OCI-LY7 (cell line): ENCODE measurements around the gene CPD. TPM values are rescaled to one million over a fixed set of nuclear protein-coding genes. Genes with fewer than 3 reads are reported as not detected.

Experiments used
- BruUV-seq: library from RNA; stranded (reverse); fragments of 400-500 nt; replicated peaks from 2 replicates; lab custom pipeline; 2021; lab: Mats Ljungman, UMichigan
- CTCF ChIA-PET: fragments of 300-600 bp; sonication (Branson Sonifier 250); formaldehyde crosslinking; loops from one replicate; lab custom pipeline; 2022; ENCODE audit warnings: antibody characterized with exemption; ENCODE audit not compliant: unreplicated experiment; lab: Charles Lee
- POLR2A ChIA-PET: fragments of 300-600 bp; sonication (Branson Sonifier 250); formaldehyde crosslinking; loops from one replicate; lab custom pipeline; 2022; ENCODE audit warnings: antibody characterized with exemption; lab: Charles Lee
- DNase-seq: peaks from one replicate; pipeline ENCODE4 v3.0.0-alpha.2; 2015; ENCODE audit warnings: low spot score
- H2AFZ ChIP-seq: fragments of 200-600 bp; sonication (generic), shearing (Covaris generic); 2 replicates; pipeline ENCODE4 v1.6.1; 2014; ENCODE audit warnings: mild to moderate bottlenecking, antibody characterized with exemption, low read length, moderate library complexity
- H3K27ac ChIP-seq: fragments of 200-600 bp; sonication (generic); 2 replicates; pipeline ENCODE4 v1.5.1; 2014; ENCODE audit warnings: mixed run types, low read depth, mild to moderate bottlenecking, moderate library complexity, low read length, inconsistent platforms; ENCODE audit not compliant: poor library complexity, severe bottlenecking
- H3K36me3 ChIP-seq: fragments of 200-600 bp; sonication (generic); 2 replicates; pipeline ENCODE4 v1.6.1; 2014; ENCODE audit warnings: mild to moderate bottlenecking, antibody characterized with exemption, low read length, moderate library complexity, mixed read lengths; ENCODE audit not compliant: insufficient read depth
- H3K4me1 ChIP-seq: fragments of 200-600 bp; sonication (generic); 2 replicates; pipeline ENCODE4 v1.5.1; 2014; ENCODE audit warnings: mild to moderate bottlenecking, low read length; ENCODE audit not compliant: insufficient read depth, poor library complexity, severe bottlenecking
- H3K4me2 ChIP-seq: fragments of 200-600 bp; sonication (generic); 2 replicates; pipeline ENCODE4 v1.6.1; 2014; ENCODE audit warnings: mild to moderate bottlenecking, low read length
- H3K4me3 ChIP-seq: fragments of 200-600 bp; sonication (generic); 2 replicates; pipeline ENCODE4 v1.5.1; 2014; ENCODE audit warnings: mild to moderate bottlenecking, low read depth, low read length; ENCODE audit not compliant: poor library complexity, severe bottlenecking
- H3K79me2 ChIP-seq: fragments of 200-600 bp; sonication (generic); 2 replicates; pipeline ENCODE4 v1.6.1; 2016; ENCODE audit warnings: low read depth, mild to moderate bottlenecking, low read length, moderate library complexity, mixed read lengths; ENCODE audit not compliant: insufficient read depth
- H3K9me2 ChIP-seq: fragments of 200-600 bp; sonication (generic); 2 replicates; pipeline ENCODE4 v1.6.1; 2016; ENCODE audit warnings: mild to moderate bottlenecking, low read length, mixed read lengths; ENCODE audit not compliant: insufficient read depth
- H3K9me3 ChIP-seq: fragments of 200-600 bp; sonication (generic); 2 replicates; pipeline ENCODE4 v1.6.1; 2014; ENCODE audit warnings: mild to moderate bottlenecking, mixed run types, low read length, mixed read lengths
- H4K20me1 ChIP-seq: fragments of 200-600 bp; sonication (generic); 2 replicates; pipeline ENCODE4 v1.6.1; 2014; ENCODE audit warnings: mild to moderate bottlenecking, antibody characterized with exemption, low read length, moderate library complexity, mixed read lengths; ENCODE audit not compliant: insufficient read depth
- EZH2phosphoT487 ChIP-seq: fragments of 200-600 bp; sonication (generic); IDR thresholded peaks from 2 replicates; pipeline ENCODE4 v1.6.1; 2018; ENCODE audit warnings: low read depth, borderline replicate concordance, mild to moderate bottlenecking, mixed run types, antibody characterized with exemption, low read length, moderate library complexity, mixed read lengths
- intact Hi-C: fragments of 100-400 bp; cut with micrococcal nuclease; formaldehyde crosslinking; loops from one replicate; pipeline ENCODE4 v1.10.0; 2022; ENCODE audit not compliant: unreplicated experiment
- total RNA-seq, 2 experiments: library from RNA; depleted of rRNA in 1 of 2; stranded (reverse); fragments of >200 nt in 1 of 2; shearing (Covaris generic) in 1 of 2; gene quantifications; 2 replicates each; pipeline ENCODE4 v1.2.3, GENCODE V29; 2014 to 2022
- TF ChIP-seq, protein P1 (sequence below): fragments of 200-600 bp; sonication (generic); conservative IDR thresholded peaks from 2 replicates; pipeline ENCODE4 v1.5.1; 2014; ENCODE audit warnings: mild to moderate bottlenecking, antibody characterized with exemption, low read length, moderate library complexity, mixed read lengths

CPD gene
- total RNA-seq, 2 experiments from 2014 or later, result 16.4 to 24.0 TPM

DNA sequence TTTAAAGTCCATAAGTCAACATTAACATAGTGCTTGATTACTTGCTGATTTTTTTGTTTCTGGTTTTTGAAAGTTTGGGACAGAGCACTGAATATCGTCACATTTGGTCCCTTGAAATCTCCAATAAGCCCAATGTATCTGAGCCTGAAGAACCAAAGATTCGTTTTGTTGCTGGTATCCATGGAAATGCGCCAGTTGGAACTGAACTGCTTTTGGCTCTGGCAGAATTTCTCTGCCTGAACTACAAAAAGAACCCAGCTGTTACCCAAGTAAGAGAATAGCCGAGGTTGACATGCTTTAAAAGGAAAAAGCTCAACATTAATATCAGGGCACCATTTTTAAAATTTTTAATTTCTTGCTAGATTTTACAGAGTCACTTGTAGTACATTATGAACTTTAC lies 70.8 kb downstream of the CPD start:
- Histone ChIP-seq H3K36me3 (peaks cover 20% of the 10 kb centered on the region), H3K27ac (no peak overlapping the region), H4K20me1 (no peaks in the 10 kb centered on the region), H3K4me3 (no peak overlapping the region), H3K4me1 (no peaks in the 10 kb centered on the region), H2AFZ (no peak overlapping the region), H3K9me3 (no peaks in the 10 kb centered on the region), H3K9me2 (no peaks in the 10 kb centered on the region), H3K79me2 (no peaks in the 10 kb centered on the region), H3K4me2 (no peak overlapping the region)
- no peak for DNase-seq
- intact Hi-C loops, result no loop called here
- ChIA-PET CTCF (no interaction called here), POLR2A (interaction anchor here (0.6 kb wide), 1 partner anchor 260 kb away, joined by 6 read pairs; no protein-coding TSS in a partner anchor)
- no peak for TF ChIP-seq EZH2phosphoT487
- TF ChIP-seq, protein P1, sequence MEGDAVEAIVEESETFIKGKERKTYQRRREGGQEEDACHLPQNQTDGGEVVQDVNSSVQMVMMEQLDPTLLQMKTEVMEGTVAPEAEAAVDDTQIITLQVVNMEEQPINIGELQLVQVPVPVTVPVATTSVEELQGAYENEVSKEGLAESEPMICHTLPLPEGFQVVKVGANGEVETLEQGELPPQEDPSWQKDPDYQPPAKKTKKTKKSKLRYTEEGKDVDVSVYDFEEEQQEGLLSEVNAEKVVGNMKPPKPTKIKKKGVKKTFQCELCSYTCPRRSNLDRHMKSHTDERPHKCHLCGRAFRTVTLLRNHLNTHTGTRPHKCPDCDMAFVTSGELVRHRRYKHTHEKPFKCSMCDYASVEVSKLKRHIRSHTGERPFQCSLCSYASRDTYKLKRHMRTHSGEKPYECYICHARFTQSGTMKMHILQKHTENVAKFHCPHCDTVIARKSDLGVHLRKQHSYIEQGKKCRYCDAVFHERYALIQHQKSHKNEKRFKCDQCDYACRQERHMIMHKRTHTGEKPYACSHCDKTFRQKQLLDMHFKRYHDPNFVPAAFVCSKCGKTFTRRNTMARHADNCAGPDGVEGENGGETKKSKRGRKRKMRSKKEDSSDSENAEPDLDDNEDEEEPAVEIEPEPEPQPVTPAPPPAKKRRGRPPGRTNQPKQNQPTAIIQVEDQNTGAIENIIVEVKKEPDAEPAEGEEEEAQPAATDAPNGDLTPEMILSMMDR, result no peak
- BruUV-seq, result no TSS peak

DNA sequence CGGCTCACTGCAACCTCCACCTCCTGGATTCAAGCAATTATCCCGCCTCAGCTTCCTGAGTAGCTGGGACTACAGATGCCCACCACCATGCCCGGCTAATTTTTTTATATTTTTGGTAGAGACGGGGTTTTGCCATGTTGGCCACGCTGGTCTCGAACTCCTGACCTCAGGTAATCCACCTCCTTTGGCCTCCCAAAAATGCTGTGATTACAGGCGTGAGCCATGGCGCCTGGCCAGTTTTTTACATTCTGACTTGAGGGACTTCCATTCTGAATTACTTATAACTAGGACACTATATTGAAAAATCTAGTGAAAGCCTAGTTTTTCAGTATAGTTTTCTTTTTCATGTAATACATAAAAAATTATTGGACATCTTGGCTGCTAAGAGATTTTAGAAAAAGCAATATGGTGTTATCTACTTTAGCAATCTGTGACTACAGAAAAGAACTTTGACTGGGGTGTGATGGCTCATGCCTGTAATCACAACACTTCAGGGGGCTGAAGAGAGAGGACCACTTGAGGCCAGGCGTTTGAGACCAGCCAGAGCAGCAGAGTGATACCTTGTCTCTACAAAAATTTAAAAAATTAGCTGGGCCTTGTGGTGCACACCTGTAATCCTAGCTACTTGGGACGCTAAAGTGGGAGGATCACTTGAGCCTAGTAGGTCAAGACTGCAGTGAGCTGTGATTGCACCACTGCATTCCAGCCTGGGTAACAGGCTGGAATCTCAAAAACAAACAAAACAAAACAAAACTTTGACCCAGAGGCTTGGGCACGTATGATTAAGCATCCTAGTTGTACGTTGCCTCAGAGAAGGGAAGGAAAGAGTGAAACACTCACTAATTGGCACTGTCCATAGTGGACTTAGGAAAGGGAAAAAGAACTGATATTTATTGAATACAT lies 71.6 kb downstream of the CPD start:
- ChIA-PET CTCF (no interaction called here), POLR2A (interaction anchor here (0.6 kb wide), 1 partner anchor 261 kb away, joined by 6 read pairs; no protein-coding TSS in a partner anchor)

More for the DNA sequence above, 71.6 kb downstream of the CPD start:
- TF ChIP-seq, protein P1, result no peak
- TF ChIP-seq EZH2phosphoT487, result no peak
- Histone ChIP-seq H3K4me3 (no peak overlapping the region), H3K4me2 (no peak overlapping the region), H3K79me2 (no peaks in the 10 kb centered on the region), H3K36me3 (peaks cover 29% of the 10 kb centered on the region), H3K4me1 (no peaks in the 10 kb centered on the region), H3K9me3 (no peaks in the 10 kb centered on the region), H3K27ac (no peak overlapping the region), H2AFZ (no peak overlapping the region), H4K20me1 (no peaks in the 10 kb centered on the region), H3K9me2 (no peaks in the 10 kb centered on the region)
- no TSS peak for BruUV-seq
- DNase-seq, result no peak
- intact Hi-C loops, result no loop called here
